Measurements from ENCODE around the gene GRK5. TPM values are rescaled to one million over a fixed set of nuclear protein-coding genes. Genes with fewer than 3 reads are reported as not detected.

Gene GRK5
- total RNA-seq, 4 donors from 2014 or later, result 9.2 to 27.3 (median 15.0) TPM

DNA sequence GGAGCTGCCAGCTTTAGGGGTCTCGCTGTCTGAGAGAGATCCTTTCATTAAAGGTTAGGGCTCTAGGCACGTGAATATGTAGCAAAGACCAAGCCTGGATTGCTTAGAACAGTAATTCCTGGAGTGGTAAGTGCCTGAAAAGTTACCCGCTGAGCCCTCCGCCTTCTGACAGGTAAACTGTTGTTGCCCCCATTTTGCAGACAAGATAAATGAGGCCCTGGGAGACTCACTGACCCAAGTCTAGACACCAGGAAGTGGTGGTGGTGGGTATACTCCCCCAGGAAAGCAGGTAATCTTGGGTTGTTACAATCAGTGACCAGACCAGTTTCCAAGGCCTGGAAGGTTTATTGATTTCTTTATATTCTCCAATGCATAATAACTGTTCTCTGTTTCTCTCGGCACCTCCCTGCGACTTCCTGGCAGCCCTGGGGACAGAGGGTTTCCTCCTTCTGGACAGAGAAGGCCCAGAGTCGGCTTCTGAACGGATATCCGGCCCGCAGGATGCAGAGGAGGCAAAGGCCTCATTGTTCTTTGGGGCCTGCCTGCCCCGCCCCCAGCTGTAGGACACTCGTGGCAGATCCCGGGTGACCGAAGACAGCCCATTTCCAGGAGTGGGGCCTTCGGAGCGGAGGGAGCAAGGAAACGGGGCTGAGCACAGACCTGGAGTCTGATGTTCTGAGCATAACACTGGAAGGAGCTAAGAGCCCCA is 1.3 kb upstream of the GRK5 start:
- DNase-seq, result peak; percentile 28 to 35
- 55 to 59% methylated on average over 12 to 17 of the region's 17 CpGs for WGBS, 2 donors

DNA sequence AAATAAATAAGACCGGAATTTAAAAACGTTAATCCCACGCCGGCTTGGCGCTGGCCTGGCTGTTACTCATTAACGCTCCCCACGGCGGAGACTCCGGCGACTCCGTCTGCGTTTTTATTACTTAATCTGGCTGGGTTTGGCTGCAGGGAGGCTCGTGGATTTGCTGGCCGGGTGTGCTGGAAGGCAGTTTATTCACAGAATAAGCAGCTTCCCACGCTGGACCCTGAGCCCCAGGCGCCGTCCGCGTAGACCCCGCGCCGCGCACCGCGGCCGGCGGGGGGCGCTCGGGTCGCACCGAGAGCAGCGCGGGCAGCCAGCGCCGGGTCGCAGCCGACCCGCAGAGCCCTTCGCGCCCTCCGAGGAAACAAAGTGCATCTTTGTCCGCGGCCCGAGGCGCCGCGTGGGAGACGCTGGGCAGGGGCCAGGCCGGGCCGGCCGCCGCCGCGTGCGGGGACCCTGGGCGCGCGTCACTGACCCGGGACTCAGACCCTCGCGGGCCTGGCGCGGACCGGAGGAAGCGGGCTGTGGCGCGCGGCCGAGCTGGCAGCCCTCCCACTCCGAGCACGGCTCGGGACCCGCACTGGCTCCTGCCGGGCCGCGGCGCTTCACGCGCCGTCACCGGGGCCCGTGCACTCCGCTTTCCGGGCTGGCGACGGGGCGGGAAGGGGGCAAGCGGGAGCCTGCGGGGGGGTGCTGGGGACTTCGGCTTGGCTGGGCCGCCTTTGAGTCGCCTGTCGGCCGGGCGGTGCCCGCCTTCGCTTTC is 587 bp upstream of the GRK5 start:
- 1 to 2% methylated on average over 27 to 52 of the region's 97 CpGs for WGBS, 2 donors
- TF ChIP-seq, protein P1, sequence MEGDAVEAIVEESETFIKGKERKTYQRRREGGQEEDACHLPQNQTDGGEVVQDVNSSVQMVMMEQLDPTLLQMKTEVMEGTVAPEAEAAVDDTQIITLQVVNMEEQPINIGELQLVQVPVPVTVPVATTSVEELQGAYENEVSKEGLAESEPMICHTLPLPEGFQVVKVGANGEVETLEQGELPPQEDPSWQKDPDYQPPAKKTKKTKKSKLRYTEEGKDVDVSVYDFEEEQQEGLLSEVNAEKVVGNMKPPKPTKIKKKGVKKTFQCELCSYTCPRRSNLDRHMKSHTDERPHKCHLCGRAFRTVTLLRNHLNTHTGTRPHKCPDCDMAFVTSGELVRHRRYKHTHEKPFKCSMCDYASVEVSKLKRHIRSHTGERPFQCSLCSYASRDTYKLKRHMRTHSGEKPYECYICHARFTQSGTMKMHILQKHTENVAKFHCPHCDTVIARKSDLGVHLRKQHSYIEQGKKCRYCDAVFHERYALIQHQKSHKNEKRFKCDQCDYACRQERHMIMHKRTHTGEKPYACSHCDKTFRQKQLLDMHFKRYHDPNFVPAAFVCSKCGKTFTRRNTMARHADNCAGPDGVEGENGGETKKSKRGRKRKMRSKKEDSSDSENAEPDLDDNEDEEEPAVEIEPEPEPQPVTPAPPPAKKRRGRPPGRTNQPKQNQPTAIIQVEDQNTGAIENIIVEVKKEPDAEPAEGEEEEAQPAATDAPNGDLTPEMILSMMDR (IDR thresholded peaks at IDR 0.05), result peak in 4 of 6 experiments; percentile 71 to 97 (median 96)
- no peak for TF ChIP-seq POLR2A (IDR thresholded peaks at IDR 0.05)
- intact Hi-C loops (cut with DNase I), result loop anchor here (2.0 to 5.0 kb wide), 2 partner anchors 111 to 208 kb away; no protein-coding TSS in a partner anchor

More for the DNA sequence above, 1.3 kb upstream of the GRK5 start:
- Histone ChIP-seq H3K27ac (peak overlapping the region; percentile 92 to 97 (median 92)), H3K9me3 (no peaks in the 10 kb centered on the region), H3K27me3 (no peaks in the 10 kb centered on the region), H3K4me3 (replicated peaks in 1 of 3) (peak overlapping the region in 1 of 3 donors; percentile 63), H3K36me3 (no peaks in the 10 kb centered on the region), H3K4me1 (peaks cover 20 to 23% of the 10 kb centered on the region in 2 donors)
- intact Hi-C loops (cut with DNase I), result loop anchor here (2.0 to 5.0 kb wide), 3 partner anchors 111 to 239 kb away; no protein-coding TSS in a partner anchor
- TF ChIP-seq POLR2A (IDR thresholded peaks at IDR 0.05), result no peak
- TF ChIP-seq, protein P1 (IDR thresholded peaks at IDR 0.05), result no peak

DNA sequence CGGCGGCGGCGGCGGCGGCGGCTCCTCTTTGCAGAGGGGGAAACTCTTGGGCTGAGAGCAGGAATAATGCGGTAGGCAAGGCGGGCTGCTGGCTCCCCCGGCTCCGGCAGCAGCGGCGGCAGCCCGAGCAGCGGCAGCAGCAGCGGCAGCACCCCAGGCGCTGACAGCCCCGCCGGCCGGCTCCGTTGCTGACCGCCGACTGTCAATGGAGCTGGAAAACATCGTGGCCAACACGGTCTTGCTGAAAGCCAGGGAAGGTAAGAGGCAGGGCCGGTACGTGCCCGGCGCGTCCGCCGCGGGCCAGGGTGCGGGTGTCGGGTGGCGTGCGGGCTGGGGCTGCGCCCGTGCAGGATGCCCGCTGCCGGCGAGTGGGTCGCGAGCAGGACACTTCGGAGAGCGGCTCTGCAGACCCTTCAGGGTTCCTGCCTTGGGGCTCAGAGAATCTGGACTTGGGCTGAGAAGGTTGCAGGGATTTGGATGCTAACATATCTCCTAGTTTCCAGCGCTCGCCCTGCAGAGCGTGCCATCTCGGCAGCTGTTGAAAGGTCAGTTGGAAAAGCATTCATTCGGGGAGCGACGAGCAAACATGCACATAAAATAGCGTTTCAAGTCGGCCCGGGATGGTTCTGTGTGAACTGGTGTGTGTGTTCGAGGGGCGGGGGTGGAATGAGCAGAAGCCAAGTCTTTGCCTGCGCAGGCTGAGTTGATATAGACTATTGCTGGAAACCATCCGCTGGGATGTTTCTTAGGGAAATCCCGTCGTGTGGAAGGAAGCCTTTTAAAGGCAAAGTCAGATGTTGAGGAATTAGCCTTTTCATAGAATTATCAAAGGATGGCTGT is 562 bp downstream of the GRK5 start:
- peaks cover 39% of the 10 kb centered on the region in 2 donors for H3K4me1 ChIP-seq
- peak; percentile 53 to 54 for DNase-seq
- intact Hi-C loops (cut with DNase I), result loop anchor here (2.0 to 5.0 kb wide), 2 partner anchors 109 to 207 kb away; no protein-coding TSS in a partner anchor
- peak overlapping the region; percentile 53 to 97 (median 95) for H3K27ac ChIP-seq
- peak overlapping the region in 2 of 3 donors; percentile 29 to 63 for H3K4me3 ChIP-seq (replicated peaks in 1 of 3)
- TF ChIP-seq, protein P1 (IDR thresholded peaks at IDR 0.05), result no peak
- TF ChIP-seq POLR2A (IDR thresholded peaks at IDR 0.05), result no peak
- 0 to 2% methylated on average over 24 to 43 of the region's 62 CpGs for WGBS, 2 donors
- no peaks in the 10 kb centered on the region for H3K36me3 ChIP-seq
- no peaks in the 10 kb centered on the region for H3K9me3 ChIP-seq
- H3K27me3 ChIP-seq, result no peaks in the 10 kb centered on the region

More for the DNA sequence above, 587 bp upstream of the GRK5 start:
- DNase-seq, result peak; percentile 72 to 74
- no peaks in the 10 kb centered on the region for H3K27me3 ChIP-seq
- H3K4me1 ChIP-seq, result peaks cover 28% of the 10 kb centered on the region in 2 donors
- no peaks in the 10 kb centered on the region for H3K9me3 ChIP-seq
- H3K36me3 ChIP-seq, result no peaks in the 10 kb centered on the region
- peak overlapping the region in 2 of 3 donors; percentile 51 to 63 for H3K4me3 ChIP-seq (replicated peaks in 1 of 3)
- H3K27ac ChIP-seq, result peak overlapping the region; percentile 92 to 97 (median 92)

DNA sequence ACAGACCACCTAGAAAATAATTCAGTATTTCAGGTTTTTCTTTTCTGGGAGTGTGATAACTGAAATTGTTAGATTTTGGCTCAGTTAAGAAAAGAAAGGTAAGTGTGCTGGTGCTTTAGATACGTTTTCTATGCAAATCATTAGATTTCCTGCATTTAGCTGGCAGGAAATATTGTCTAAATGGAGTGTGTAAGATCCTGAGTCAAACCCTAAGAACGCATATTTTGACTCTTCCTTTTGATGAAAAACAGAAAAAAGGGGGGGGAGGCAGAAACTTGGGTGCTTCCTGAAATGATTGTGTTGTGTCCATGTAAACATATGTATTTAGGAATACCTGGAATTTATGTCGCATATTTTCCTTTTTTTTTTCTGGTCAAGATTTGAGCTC is 1.2 kb downstream of the GRK5 start:
- Histone ChIP-seq H3K4me3 (replicated peaks in 1 of 3) (peak overlapping the region in 2 of 3 donors; percentile 29 to 63), H3K4me1 (peaks cover 43 to 45% of the 10 kb centered on the region in 2 donors), H3K36me3 (no peaks in the 10 kb centered on the region), H3K27me3 (no peaks in the 10 kb centered on the region), H3K27ac (peak overlapping the region; percentile 53 to 97 (median 95)), H3K9me3 (no peaks in the 10 kb centered on the region)
- TF ChIP-seq, protein P1 (IDR thresholded peaks at IDR 0.05), result no peak
- TF ChIP-seq POLR2A (IDR thresholded peaks at IDR 0.05), result no peak
- DNase-seq, result no peak
- intact Hi-C loops (cut with DNase I), result loop anchor here (5.0 kb wide), 1 partner anchor 109 kb away; no protein-coding TSS in a partner anchor
- 36 to 38% methylated on average over 3 of the region's 3 CpGs for WGBS, 2 donors

Measured in thyroid gland (tissue), 4 donors.